Spleen (tissue), 7 donors: ENCODE measurements around the gene PTX4.

Experiments
- POLR2A ChIP-seq, 3 donors: fragments of 450-650 bp; IDR thresholded peaks; one replicate each; pipeline ENCODE4 v1.5.1; 2017; ENCODE audit warnings: antibody characterized with exemption in 3 of 3, mild to moderate bottlenecking in 1 of 3
- TF ChIP-seq, protein P1 (sequence below), 11 experiments: fragments of 200-600 bp in 7 of 11; fragments of 450-650 bp in 4 of 11; sonication (generic) in 4 of 11; IDR thresholded peaks in 8 of 11; conservative IDR thresholded peaks in 3 of 11; 1 replicate in 7 of 11; 2 replicates in 4 of 11; pipeline versions ENCODE4 v1.4.0 to v1.8.0; 2016 to 2021; ENCODE audit warnings: antibody characterized with exemption in 11 of 11, inconsistent platforms in 4 of 11, mild to moderate bottlenecking in 1 of 11
- donor health status: DM: no; HTN: no; CAD: no; lungs with moderate emphysema.
- donor health status: DM: no; HTN: no; CAD: no.
- donor health status: DM: no; HTN: no; CAD: no.

DNA sequence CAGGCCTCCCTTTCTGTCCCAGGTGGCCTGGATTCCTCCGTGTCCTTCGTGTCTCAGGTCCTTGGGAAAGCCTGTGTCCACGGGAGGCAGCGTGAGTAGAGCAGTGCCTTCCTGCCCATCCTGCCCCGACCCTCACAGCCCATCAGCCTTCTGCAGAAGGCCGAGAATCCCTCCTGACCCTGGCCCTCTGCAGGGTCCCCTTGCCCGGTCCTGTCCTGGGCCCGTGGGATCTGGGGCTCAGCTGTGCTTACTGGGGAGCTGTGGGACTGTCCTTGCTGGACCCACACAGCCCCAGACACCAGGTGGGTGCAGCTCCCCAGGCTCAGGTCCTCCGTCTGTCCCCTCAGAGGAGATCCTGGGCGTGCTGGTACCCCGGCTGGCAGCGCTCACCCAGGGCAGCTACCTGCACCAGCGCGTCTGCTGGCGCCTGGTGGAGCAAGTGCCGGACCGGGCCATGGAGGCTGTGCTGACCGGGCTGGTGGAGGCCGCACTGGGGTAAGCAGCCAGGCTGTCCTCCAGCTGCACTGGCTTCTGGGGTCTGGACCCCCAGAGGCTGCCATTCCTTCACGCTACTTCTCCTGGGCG lies 8.4 kb upstream of the PTX4 start:
- TF ChIP-seq POLR2A (IDR thresholded peaks at IDR 0.05), result no peak
- TF ChIP-seq, protein P1, sequence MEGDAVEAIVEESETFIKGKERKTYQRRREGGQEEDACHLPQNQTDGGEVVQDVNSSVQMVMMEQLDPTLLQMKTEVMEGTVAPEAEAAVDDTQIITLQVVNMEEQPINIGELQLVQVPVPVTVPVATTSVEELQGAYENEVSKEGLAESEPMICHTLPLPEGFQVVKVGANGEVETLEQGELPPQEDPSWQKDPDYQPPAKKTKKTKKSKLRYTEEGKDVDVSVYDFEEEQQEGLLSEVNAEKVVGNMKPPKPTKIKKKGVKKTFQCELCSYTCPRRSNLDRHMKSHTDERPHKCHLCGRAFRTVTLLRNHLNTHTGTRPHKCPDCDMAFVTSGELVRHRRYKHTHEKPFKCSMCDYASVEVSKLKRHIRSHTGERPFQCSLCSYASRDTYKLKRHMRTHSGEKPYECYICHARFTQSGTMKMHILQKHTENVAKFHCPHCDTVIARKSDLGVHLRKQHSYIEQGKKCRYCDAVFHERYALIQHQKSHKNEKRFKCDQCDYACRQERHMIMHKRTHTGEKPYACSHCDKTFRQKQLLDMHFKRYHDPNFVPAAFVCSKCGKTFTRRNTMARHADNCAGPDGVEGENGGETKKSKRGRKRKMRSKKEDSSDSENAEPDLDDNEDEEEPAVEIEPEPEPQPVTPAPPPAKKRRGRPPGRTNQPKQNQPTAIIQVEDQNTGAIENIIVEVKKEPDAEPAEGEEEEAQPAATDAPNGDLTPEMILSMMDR (IDR thresholded peaks at IDR 0.05 in 8 of 11, conservative IDR thresholded peaks at IDR 0.05 in 3 of 11), result no peak
